Right lobe of liver (tissue), 6 donors: Measurements from ENCODE around the gene CD101. TPM values are rescaled to one million over a fixed set of nuclear protein-coding genes. Genes with fewer than 3 reads are reported as not detected.

ENCODE experiments used
- ATAC-seq, 4 donors: fragments of 200-7000 bp; cut with Tn5 transposase; one replicate each; pipeline ENCODE4 v1.9.1; 2020; ENCODE audit warnings: mild to moderate bottlenecking in 4 of 4, moderate library complexity in 4 of 4
- DNase-seq, 3 donors: peaks; one replicate each; pipeline ENCODE4 v3.0.0-alpha.2; 2020
- H3K27ac ChIP-seq, 3 donors: fragments of 200-600 bp; one replicate each; pipeline ENCODE4 v1.8.0; 2022
- H3K27me3 ChIP-seq, 2 donors: fragments of 200-600 bp; one replicate each; pipeline ENCODE4 v1.8.0; 2022
- H3K36me3 ChIP-seq, 4 donors: fragments of 200-600 bp; sonication (generic) in 1 of 4; one replicate each; pipeline versions ENCODE4 v1.5.1 to v1.8.0; 2017 to 2022; ENCODE audit warnings: control low read depth in 1 of 4
- H3K4me1 ChIP-seq, 4 donors: fragments of 200-600 bp; sonication (generic) in 1 of 4; one replicate each; pipeline versions ENCODE4 v1.5.1 to v1.8.0; 2017 to 2022; ENCODE audit warnings: control low read depth in 1 of 4
- H3K4me3 ChIP-seq, 3 donors: fragments of 200-600 bp; one replicate each; pipeline ENCODE4 v1.8.0; 2022
- H3K9me3 ChIP-seq, 4 donors: fragments of 200-600 bp; sonication (generic) in 1 of 4; one replicate each; pipeline versions ENCODE4 v1.5.1 to v1.8.0; 2017 to 2022; ENCODE audit warnings: control low read depth in 1 of 4
- CTCF ChIP-seq, 4 donors: fragments of 200-600 bp in 3 of 4; fragments of 450-650 bp in 1 of 4; IDR thresholded peaks; one replicate each; pipeline versions ENCODE4 v1.5.1 to v1.8.0; 2016 to 2022; ENCODE audit warnings: antibody characterized with exemption in 4 of 4, mild to moderate bottlenecking in 2 of 4
- POLR2A ChIP-seq: fragments of 450-650 bp; IDR thresholded peaks from one replicate; pipeline ENCODE4 v1.6.1; 2017; ENCODE audit warnings: antibody characterized with exemption, mild to moderate bottlenecking
- WGBS: methylation state at CpG from one replicate; pipeline ENCODE4 v1.1.6; 2018; ENCODE audit warnings: low coverage, low lambda C conversion rate; ENCODE audit not compliant: insufficient coverage; ENCODE audit errors: missing lambda C conversion rate; 5-methylcytosine and 5-hydroxymethylcytosine counted together
- intact Hi-C, 2 donors: fragments of 100-400 bp; cut with DNase I; formaldehyde crosslinking; loops; one replicate each; pipeline versions ENCODE4 v1.11.2 to v1.14.1; 2022
- total RNA-seq, 6 experiments: library from RNA; depleted of rRNA in 2 of 6; stranded (reverse); fragments of >200 nt in 2 of 6; fragmentation: NEBNext Ultra II Directional in 3 of 6; extraction: Animal tissue kit (Norgen Biotek cat#: 25700) in 3 of 6; gene quantifications; one replicate each; pipeline versions ENCODE4 v1.1.0 to v1.2.4, GENCODE V29; 2016 to 2023
- donor health status: DM: no; HTN: yes; CAD: no.
- donor health status: DM: no; HTN: no; CAD: no.
- donor health status: DM: no; HTN: no; CAD: no.
- donor health status: DM: no; HTN: yes; CAD: no.
- donor health status: DM: no; HTN: yes; CAD: no.

CD101 gene
- total RNA-seq, 6 experiments from 2014 or later, result 0.12 to 1.9 (median 0.49) TPM

GRCh38 chr1:117045644-117046043 lies 44.1 kb downstream of the CD101 start:
- no peak overlapping the region for H3K4me3 ChIP-seq
- H3K4me1 ChIP-seq, result no peaks in the 10 kb centered on the region
- TF ChIP-seq CTCF (IDR thresholded peaks at IDR 0.05), result no peak
- TF ChIP-seq POLR2A, result no peak
- no peaks in the 10 kb centered on the region for H3K9me3 ChIP-seq
- H3K27me3 ChIP-seq, result no peaks in the 10 kb centered on the region
- DNase-seq, result no peak
- no peak overlapping the region for H3K27ac ChIP-seq
- WGBS, result 83% methylated on average over 2 of the region's 2 CpGs
- intact Hi-C loops, result no loop called here
- H3K36me3 ChIP-seq, result no peaks in the 10 kb centered on the region
- ATAC-seq, result no peak

DNA sequence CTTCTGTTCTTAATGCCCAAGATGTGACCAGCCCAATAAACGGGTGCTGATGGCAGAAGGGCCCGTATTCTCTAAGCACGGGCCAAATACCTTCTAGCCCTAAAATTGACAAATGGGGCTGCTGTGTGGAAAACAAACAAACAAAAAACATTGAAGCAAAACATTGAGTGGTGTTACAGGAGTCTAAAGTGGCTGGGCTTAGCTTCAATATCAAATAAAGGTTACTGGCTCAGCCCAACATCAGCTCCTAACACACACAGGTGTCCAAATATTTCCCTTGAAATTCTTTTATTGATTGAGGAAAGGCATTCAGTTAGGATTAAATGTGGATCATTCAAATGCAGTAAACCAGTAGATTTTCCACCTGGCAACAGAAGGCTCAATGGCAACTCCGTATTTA lies 45.2 kb downstream of the CD101 start:
- Histone ChIP-seq H3K27me3 (no peaks in the 10 kb centered on the region), H3K4me1 (no peaks in the 10 kb centered on the region), H3K9me3 (no peaks in the 10 kb centered on the region), H3K27ac (no peak overlapping the region), H3K36me3 (no peaks in the 10 kb centered on the region), H3K4me3 (no peak overlapping the region)
- WGBS, result 90% methylated on average over 4 of the region's 4 CpGs
- ATAC-seq (no peak), DNase-seq (no peak)
- TF ChIP-seq POLR2A (no peak), CTCF (IDR thresholded peaks at IDR 0.05) (no peak)
- intact Hi-C loops, result no loop called here

DNA sequence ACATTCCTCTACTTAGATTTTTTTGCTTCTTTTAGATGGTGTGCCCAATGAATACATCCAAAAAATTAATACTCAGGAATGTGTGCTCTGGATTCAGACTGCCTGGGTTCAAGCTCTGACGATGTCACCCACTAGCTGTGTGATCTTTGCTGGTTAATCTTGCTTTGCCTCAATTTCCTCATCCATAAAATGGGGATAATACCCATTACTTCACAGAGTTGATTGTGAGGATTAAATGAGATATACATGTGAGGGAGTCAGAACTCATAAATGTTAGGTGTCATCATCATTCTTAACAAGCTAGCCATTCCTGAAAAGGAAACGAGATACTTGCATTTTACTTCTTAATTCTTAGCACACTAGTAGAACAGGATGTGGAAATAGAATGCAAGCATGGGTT lies 45.7 kb downstream of the CD101 start:
- intact Hi-C loops, result no loop called here
- 86% methylated on average over 2 of the region's 2 CpGs for WGBS
- no peak for ATAC-seq

DNA sequence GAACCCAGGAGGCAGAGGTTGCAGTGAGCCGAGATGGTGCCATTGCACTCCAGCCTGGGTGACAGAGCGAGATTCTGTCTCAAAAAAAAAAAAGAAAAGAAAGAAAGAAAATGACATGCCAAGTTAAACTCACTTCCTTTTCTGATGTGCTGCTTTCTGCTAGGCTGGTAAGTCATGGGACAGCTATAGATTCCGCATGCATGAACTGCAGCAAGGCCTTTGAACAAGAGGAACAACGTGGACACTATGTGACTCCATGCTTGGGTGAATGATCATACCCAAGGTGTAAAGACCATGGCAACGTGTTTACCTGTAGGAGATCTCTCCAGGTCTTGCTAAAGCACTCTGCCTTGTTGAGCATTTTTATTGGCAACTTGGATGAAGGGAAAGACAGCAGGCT lies 48.3 kb downstream of the CD101 start:
- 68% methylated on average over 5 of the region's 5 CpGs for WGBS
- Histone ChIP-seq H3K4me3 (no peak overlapping the region), H3K36me3 (no peaks in the 10 kb centered on the region), H3K27ac (no peak overlapping the region), H3K4me1 (no peaks in the 10 kb centered on the region), H3K9me3 (no peaks in the 10 kb centered on the region), H3K27me3 (no peaks in the 10 kb centered on the region)
- peak in 2 of 4 donors; percentile 45 to 61 for ATAC-seq
- intact Hi-C loops, result loop anchor here (5.0 kb wide), 1 partner anchor 313 kb away; no protein-coding TSS in a partner anchor
- DNase-seq, result no peak
- TF ChIP-seq CTCF (IDR thresholded peaks at IDR 0.05), result no peak
- no peak for TF ChIP-seq POLR2A

More for the DNA sequence above, 45.7 kb downstream of the CD101 start:
- no peak overlapping the region for H3K4me3 ChIP-seq
- no peak overlapping the region for H3K27ac ChIP-seq
- DNase-seq, result no peak
- no peaks in the 10 kb centered on the region for H3K9me3 ChIP-seq
- H3K27me3 ChIP-seq, result no peaks in the 10 kb centered on the region
- H3K36me3 ChIP-seq, result no peaks in the 10 kb centered on the region
- TF ChIP-seq POLR2A (no peak), CTCF (IDR thresholded peaks at IDR 0.05) (no peak)
- no peaks in the 10 kb centered on the region for H3K4me1 ChIP-seq
